NT2/D1 (cell line): ENCODE data around the gene ERGIC3.

Source experiments
- YY1 ChIP-seq: IDR thresholded peaks from 2 replicates; pipeline ENCODE4 v1.6.1; 2011; ENCODE audit not compliant: insufficient read length, insufficient read depth
- ZNF274 ChIP-seq: IDR thresholded peaks from 2 replicates; pipeline ENCODE4 v1.6.1; 2011; ENCODE audit warnings: mild to moderate bottlenecking, low read depth, low read length

GRCh38 chr20:35556871-35557270, 15.0 kb downstream of the ERGIC3 start:
- no peak for TF ChIP-seq YY1
- no peak for TF ChIP-seq ZNF274
